Amniotic stem cell (primary cell): Measurements from ENCODE around the gene SNX33.
"Not testable (repeated sequence)": the region's sequence is repeated elsewhere in the genome, so short reads cannot be mapped to it uniquely, and the experiment has no call there.

Experiments used
- DNase-seq: peaks from one replicate; lab custom pipeline; 2025; lab: John Stamatoyannopoulos, UW

SNX33 gene

GRCh38 chr15:75647370-75648155 lies at the start of gene SNX33:
SNX33 (plus strand) TSS chr15:75647912; CDS start chr15:75649103, 1,191 bp downstream.
- peak; percentile 72 for DNase-seq

- no peak for DNase-seq
Observed at GRCh38 chr15:75598361-75598760, 49.4 kb upstream of the SNX33 start.

GRCh38 chr15:75599401-75599800 lies 48.3 kb upstream of the SNX33 start:
- DNase-seq = no peak

GRCh38 chr15:75606026-75606425 lies 41.7 kb upstream of the SNX33 start:
- DNase-seq = no peak

- DNase-seq = no peak
Observed at GRCh38 chr15:75606711-75607699, 40.7 kb upstream of the SNX33 start.

GRCh38 chr15:75616766-75617165 lies 30.9 kb upstream of the SNX33 start:
- no peak for DNase-seq

GRCh38 chr15:75620058-75620820 lies 27.5 kb upstream of the SNX33 start:
- DNase-seq = no peak

- no peak for DNase-seq
Observed at GRCh38 chr15:75620841-75621391, 26.8 kb upstream of the SNX33 start.

- no peak for DNase-seq
Observed at GRCh38 chr15:75622505-75622904, 25.2 kb upstream of the SNX33 start.

- peak; percentile 62 for DNase-seq
Observed at GRCh38 chr15:75625542-75626347, 22.0 kb upstream of the SNX33 start, which contains the start of gene SNUPN. SNUPN (minus strand) TSS chr15:75625725; CDS start chr15:75621051, 4,674 bp downstream.

GRCh38 chr15:75631935-75632334 lies 15.8 kb upstream of the SNX33 start:
- DNase-seq = no peak

- DNase-seq = not testable (repeated sequence)
Observed at GRCh38 chr15:75633922-75634321, 13.8 kb upstream of the SNX33 start.

- no peak for DNase-seq
Observed at GRCh38 chr15:75636026-75636425, 11.7 kb upstream of the SNX33 start.

- no peak for DNase-seq
Observed at GRCh38 chr15:75637245-75638009, 10.3 kb upstream of the SNX33 start.

- no peak for DNase-seq
Observed at GRCh38 chr15:75639191-75639708, 8.5 kb upstream of the SNX33 start.

- peak; percentile 97 for DNase-seq
Observed at GRCh38 chr15:75639709-75640482, 7.8 kb upstream of the SNX33 start, which contains the start of gene IMP3. IMP3 (minus strand) TSS chr15:75640224; CDS start chr15:75640168, 56 bp downstream.

GRCh38 chr15:75640483-75641178 lies 7.1 kb upstream of the SNX33 start:
- DNase-seq = no peak

GRCh38 chr15:75641179-75641503 lies 6.6 kb upstream of the SNX33 start:
- no peak for DNase-seq
